Stimulated activated CD8-positive, alpha-beta memory T cell treated with anti-CD3 and anti-CD28 coated beads, Interleukin-12 subunit alpha, Interleukin-12 subunit beta, amount 100 ng/mL, for 1 hour (primary cell): ENCODE data around the gene ZMIZ2.
A peak's percentile ranks its signal among the peaks of the same experiment; 100 is the strongest.
"Not testable (repeated sequence)": the region's sequence is repeated elsewhere in the genome, so short reads cannot be mapped to it uniquely, and the experiment has no call there.

Experiments used
- DNase-seq: peaks from one replicate; pipeline ENCODE4 v3.0.0-alpha.2; 2020; ENCODE audit warnings: low read depth

Gene ZMIZ2

DNA sequence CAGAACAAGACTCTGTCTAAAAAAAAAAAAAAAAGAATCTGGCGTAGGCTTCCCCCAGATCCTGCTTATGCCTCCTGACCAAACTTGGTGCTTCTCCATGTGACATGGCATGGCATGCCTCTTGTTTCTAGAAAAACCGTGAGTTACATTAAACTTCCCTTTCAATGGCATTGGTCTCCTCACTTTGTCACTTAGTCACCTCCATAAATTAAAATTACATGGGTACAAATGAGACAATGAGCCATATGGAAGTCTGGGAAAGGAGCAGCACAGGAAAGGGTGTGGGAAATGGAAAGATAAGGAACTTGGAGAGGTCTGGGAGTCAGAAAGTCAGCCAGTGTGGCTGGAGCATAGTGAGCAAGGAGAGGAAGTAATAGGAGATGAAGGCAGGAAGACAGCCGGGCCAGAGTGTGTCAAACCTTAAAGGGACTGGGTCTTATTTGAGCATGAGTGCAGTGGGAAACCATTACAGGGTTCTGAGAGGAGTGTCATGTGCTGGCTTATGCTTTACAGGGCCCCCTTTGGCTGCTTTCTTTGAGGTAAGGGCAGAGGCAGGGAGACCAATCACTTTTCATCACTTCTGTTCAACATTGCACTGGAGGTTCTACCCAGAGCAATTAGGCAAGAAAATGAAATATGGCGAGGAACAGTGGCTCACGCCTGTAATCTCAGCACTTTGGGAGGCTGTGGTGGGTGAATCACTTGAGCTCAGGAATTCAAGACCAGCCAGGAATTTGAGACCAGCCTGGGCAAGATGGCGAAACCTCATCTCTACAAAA, 21.3 kb upstream of the ZMIZ2 start:
- no peak for DNase-seq

DNA sequence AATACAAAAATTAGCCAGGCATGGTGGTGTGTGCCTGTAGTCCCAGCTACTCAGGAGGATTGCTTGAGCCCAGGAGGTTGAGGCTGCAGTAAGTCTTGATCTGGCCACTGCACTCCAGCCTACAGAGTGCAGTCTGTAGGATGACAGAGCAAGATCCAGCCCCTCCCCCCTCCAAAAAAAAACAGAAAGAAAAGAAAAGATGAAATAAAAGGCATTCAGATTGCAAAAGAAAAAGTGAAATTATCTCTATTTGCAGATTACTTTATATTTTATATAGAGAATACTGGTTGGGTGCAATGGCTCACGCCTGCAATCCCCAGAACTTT, 20.7 kb upstream of the ZMIZ2 start:
- no peak for DNase-seq

DNA sequence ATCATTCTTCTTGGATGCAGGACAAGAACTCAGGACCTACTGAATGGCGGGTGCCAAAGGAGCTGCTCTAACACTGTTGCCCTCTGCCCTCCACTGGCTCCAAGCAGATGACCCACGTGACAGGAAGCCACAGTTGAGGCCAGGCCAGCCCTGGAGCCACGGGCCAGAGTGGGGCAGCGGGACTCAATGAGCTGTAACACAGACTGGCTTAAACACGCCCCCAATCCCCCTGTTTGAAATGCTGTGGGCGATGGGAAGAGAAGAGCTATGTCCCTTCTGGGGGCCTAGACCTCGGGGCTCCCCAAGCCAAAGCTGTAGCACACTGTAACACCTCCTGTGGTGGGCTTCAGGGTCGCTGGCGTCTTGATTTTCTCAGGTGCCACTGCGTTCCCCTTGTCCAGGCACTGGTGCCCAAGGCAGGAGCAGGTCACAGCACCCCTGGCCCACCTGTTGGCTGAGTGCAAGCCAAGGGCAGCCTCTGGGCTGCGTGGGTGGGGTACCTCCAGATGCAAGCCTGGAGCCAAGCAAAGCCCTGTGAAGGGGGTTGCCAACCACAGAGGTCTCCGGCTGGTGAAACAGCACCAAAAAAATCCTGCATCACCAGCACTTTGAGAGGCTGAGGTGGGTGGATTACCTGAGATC, 18.6 kb upstream of the ZMIZ2 start:
- DNase-seq, result no peak

DNA sequence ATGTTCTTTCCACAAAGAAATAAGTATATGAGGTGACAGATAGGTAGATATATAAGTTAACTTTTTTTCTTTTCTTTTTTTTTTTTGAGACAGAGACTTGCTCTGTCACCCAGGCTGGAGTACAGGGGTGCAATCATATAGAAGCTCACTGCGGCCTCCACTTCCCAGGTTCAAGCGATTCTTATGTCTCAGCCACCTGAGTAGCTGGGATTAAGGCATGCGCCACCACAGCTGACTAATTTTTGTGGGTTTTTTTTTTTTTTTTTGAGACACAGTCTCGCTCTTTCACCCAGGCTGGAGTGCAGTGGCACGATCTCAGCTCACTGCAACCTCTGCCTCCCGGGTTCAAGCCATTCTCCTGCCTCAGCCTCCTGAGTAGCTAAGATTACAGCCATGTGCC, 15.7 kb upstream of the ZMIZ2 start:
- DNase-seq, result not testable (repeated sequence)

DNA sequence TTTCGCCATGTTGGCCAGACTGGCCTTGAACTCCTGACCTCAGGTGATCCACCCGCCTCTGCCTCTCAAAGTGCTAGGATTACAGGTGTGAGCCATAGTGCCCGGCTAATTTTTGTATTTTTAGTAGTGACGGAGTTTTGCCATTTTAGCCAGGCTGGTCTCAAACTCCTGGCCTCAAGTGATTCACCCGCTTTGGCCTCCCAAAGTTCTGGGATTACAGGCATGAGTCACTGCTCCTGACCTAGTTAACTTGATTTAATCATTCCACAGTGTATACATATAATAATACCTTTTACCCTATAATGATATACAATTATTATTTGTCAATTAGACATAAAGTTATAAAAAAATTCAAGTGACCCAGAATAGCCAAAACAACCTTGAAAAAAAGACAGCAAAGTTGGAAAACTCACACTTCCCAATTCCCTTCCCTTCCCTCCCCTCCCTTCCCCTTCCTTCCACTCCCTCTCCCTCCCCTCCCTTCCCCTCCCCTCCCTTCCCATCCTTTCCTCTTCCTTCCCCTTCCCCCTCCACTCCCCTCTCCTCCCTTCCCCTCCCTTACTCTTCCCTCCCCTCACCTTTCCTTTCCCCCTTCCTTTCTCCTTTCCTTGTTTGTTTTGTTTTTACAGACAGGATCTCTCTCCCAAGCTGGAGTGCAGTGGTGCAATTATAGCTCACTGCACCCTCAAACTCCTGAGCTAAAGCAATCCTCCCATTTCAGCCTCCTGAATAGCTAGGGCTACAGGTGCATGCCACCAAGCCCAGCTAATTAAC, 14.8 kb upstream of the ZMIZ2 start:
- DNase-seq, result no peak

DNA sequence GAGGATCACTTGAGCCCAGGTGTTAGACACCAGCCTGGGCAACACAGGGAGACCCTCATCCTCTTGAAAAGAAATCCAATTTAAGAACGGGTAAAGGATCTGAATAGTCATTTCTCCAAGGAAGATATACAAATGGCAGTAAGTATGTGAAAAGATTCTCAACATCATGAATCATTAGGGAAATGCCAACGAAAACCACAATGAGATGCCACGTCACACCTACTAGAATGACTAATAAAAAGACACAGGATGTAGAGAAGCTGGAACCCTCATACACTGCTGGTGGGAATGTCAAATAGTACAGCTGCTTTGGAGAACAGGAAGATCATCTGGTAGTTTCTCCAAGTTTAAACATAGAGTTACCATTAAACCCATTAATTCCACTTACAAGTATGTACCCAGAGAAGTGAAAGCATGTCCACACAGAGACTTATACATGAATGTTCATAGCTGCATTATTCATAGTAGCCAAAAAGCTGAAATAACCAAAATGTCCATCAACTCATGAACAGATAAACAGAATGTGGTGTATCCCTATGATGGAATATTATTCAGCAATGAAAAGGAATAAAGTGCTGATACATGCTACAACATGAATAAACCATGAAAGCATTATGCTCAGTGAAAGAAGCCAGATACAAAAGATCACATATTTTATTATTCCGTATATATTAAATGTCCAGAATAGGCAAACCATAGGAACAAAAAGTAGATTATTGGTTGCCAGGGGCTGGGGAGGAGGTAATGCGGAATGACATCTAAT, 13.1 kb upstream of the ZMIZ2 start:
- peak; percentile 24 for DNase-seq

DNA sequence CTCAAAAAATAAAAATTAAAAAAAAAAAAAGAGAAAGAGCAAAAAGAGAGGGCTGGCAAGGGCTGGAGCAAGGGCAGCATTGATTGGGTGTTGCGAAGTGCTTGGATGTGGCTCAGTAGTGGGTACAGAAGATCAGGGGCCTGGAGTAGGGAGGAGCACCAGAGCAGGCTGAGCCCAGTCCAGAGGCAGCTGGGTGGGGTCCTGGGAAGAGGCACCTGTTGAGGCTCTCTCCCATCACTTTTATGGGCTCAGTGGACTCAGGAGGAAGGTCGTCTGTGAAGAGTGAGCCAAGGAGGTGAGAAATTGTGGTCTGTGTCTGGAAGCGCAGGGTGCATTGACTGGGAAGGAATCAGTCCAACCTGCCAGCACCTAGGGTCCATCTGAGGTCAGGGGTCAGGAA, 11.8 kb upstream of the ZMIZ2 start:
- DNase-seq, result no peak

DNA sequence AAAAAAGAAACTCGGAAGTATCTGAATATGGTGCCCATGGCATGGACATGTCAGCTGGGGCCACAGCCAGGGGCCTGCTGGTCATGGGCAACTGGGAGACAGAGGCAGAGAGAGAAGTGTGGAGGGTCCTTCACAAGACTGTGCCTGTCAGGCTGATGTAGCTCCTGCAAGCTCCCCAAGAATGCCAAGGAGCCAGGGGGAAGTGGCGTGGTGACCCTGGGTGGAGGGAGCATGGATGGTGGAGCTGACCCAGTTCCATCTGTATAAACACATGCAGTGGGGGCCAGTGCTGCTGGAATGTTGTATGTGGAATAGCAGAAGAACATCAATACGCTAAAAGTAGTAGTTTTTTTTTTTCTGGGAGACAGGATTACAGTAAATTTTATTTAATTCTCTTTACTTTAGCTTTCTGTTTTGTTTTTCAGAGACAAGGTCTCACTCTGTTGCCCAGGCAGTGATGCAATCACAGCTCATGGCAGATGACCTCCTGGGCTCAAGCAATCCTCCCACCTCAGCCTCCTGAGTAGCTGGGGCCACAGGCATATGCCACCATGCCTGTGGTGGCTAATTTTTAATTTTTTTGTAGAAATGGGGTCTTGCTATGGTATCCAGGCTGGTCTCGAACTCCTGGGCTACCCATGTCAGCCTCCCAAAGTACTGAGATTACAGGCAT, 10.5 kb upstream of the ZMIZ2 start:
- no peak for DNase-seq

DNA sequence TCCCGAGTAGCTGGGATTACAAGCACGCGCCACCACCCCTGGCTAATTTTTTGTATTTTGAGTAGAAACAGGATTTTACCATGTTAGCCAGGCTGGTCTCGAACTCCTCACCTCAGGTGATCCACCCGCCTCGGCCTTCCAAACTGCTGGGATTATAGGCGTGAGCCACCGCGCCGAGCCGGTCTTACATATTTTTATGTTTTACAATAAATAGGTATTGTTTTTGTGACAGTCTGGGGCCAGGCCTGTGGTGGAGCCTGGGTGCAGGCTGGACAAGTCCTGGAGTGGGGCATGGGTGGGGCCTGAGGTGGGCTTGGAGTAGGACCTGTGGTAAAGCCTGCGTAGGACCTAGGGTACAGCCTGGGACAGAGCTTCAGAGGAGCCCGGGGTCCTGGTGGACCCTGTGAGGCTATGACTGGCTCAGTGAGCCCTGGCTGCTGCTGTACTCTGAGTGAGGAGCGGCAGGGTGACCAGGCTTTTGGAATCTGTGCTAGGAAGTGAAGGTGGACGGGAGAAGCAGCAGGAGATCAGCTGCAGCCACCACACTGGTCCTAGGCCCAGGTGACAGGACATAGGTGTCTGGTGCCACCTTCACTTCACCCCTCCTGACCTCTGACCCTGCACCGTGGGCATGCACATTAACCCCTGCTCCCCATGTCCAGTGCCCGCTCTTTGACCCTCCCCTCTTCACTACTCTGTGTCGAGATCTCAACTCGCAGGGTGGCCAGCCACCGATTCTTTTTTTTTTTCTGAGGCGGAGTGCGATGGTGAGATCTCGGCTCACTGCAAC, 9.6 kb upstream of the ZMIZ2 start:
- no peak for DNase-seq

DNA sequence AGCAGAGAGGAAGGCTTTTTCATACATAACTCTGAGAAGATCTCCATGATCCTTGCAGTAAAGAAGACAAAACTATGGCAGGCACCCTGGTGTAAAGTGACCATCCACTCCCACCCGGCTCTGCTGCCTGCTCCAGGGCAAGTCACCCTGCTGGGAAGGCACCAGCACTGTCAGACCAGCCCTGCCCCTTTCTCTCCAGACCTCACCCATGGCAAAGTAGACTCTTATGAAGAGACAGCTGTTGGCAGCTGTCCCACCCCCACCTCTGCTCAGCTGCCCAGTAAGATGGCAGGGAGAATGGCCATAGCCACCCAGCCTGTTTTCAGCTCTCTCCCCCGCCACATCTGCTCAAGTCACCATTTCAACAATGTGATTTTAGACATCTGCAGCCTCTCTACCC, 8.6 kb upstream of the ZMIZ2 start:
- DNase-seq, result no peak

DNA sequence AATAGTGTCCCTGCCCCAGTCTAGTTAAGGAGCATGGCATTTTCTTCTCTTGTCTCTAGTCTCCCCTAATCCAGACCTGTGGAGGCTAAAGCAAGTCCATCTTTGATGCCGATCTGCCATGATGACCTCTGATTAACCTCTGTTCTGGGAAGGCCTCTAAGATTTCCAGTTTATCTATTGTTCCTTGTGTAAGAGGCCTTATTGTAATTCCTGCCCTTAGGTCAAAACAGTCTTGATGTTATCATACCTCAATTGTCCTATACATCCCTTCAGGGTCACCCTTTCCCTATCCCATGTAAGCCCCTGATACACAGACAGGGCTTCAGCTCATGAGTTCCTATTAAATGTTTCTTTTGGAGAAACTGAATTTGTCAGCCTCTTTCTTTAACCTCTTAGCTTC, 4.9 kb upstream of the ZMIZ2 start:
- DNase-seq, result no peak

DNA sequence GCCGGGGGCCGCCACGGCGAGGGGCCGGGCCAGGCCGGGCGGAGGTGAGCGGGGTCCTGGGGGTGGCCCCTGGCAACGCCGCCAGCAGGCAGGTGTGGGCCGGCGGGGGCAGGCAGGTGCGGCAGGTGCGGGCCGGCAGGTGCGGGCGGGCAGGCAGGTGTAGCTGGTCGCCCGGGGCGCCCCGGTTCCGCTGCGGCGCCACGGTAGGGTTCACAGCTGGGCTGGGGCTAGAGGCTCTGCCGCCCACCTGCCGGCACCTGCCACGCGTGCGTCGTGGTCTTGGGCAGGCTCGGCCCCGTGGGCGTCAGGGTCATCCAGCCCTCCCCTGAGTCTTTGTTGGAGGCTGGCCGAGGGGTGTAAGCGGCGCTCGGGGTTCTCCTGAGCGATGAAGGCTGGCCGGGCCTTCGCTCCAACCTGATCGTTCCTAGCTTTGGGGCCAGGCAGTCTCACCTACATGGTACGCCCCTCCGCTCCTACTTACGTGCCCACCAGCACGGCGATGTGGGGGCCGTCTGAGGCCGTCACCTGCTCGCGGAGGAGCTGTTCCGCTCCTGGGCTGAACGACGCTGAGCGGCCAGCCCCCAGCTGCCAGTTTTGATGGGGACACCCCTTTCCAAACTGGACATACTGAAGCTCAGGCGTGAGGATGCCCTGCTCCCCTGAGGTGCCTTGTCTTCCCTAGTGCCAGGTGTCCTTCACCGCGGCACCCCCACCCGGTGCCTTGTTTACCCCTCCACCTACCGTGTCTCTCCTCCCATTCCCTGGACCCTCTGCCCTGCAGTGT, 493 bp downstream of the ZMIZ2 start:
- DNase-seq, result no peak

DNA sequence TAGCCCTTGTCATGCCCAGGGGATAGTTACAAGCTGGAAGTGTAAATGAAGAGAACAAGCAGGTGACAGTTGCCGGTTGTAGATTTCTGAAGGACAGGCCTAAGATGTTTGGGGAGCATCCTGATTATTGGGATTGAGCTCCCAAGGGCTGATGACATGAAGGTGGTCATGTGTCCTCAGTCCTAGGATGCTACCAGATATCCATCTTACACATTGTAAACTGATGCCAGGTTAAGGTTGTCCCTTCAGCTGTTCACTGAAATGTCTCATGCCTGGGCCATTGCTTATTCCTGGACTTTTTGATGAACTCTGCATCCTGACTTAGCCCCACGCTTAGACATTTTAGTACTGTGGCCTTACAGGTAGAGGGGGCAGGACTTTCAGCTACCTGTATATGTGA, 1.3 kb downstream of the ZMIZ2 start:
- DNase-seq, result no peak

DNA sequence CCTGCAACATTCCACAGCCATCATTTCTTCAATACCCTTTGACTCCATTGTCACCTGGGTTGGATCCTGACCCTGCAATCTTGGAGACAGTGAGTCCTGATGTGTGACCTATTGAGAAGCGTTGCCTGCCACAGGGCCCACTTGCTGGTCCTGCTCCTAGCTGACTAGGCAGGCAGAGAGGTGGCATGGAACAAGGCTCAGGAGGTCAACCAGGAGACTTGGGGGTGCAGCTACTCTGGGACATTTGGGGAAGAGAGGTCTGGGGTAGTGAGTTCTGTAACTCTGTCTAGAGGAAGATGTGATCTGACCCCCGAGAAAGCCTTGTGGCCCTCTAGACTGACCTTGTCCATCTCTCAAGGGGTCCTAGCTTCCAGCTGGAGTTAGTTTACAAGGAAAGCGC, 1.8 kb downstream of the ZMIZ2 start:
- no peak for DNase-seq

DNA sequence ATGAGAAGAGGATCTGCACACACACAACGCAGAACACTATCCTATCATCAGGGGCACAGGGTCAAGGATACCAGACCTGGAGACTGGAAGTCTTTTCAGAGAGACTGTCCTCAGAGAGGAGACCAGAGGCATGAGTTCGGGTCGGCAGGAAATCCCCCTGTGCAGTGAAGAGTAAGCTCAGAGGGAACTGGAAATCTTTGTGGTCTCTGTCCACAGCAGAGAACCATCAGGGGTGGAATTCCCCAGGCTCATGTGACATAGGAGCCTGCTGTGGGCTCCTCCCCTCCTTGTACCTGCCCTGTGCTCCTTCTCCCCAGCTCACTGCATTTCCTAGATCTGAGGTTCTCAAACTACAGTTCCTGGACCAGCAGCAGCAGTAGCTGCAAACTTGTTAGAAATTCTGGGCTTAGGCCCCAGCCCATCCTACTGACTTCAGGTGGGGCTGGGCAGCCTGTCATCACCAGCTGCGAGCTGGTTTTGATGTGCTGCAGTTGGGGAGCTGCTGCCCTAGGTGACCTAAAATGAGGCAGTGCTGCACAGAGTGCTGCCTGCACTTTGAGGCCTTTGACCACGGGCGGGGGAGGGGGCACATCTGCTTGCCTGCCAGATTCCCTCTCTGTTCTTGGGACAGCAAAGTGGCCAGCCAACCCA, 2.4 kb downstream of the ZMIZ2 start:
- peak; percentile 27 for DNase-seq

DNA sequence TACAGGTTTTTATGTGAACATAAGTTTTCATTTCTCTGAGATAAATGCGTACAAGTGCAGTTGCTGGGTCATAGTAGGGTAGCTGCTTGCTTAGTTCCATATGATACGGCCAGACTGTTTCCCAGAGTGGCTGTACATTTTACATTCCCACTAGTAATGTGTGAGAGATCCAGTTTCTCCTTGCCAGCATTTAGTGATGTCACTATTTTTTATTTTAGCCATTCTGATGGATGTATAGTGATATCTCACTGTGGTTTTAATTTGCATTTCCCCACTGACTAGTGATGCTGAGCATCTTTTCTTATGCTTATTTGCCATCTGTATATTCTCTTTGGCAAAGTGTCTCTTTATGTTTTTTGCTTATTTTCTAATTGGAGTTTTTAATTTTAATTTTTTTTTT, 4.2 kb downstream of the ZMIZ2 start:
- DNase-seq, result no peak

DNA sequence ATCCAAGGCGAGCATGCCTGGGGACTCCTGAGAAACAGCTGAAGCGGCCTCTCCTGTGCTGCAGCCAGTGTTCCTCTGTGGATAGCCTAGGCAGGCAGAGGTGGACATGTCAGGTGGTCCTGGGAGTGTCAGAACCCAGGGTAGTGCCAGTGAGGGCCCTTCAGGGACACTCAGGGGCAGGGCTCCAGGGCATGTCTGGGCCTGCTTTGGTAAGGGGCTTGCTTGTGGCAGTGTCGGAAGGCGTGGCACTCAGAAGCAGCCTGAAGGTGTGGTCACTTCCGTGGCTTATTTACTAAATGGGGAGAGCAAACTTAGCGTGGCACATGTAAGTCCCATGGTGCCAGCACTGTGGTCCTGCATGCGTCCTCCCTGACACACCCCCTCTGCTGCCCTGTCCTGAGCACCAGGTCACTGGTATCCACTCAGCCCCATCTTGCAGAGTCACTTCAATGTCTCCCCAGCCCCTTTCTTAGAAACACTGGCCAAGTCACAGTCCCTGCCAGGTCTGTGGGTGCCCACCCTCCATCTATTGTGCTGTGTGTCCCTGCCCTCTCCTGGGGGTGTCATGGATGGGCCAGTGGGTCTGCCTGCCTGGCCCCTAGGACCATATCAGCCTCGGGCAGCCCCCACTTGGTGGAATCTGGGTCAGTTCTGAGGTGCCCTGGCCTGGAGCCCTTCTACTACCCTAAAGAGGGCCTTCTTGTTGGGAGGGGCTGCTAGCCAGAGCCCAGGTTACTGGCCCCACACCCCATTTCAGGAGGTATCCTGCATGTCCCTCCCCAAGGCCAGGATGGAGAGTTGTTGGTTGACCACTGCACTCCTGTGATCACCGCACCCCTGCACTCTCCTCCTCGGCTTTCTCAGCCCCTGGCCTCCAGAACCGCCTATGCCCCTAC, 6.4 kb downstream of the ZMIZ2 start:
- DNase-seq, result no peak

DNA sequence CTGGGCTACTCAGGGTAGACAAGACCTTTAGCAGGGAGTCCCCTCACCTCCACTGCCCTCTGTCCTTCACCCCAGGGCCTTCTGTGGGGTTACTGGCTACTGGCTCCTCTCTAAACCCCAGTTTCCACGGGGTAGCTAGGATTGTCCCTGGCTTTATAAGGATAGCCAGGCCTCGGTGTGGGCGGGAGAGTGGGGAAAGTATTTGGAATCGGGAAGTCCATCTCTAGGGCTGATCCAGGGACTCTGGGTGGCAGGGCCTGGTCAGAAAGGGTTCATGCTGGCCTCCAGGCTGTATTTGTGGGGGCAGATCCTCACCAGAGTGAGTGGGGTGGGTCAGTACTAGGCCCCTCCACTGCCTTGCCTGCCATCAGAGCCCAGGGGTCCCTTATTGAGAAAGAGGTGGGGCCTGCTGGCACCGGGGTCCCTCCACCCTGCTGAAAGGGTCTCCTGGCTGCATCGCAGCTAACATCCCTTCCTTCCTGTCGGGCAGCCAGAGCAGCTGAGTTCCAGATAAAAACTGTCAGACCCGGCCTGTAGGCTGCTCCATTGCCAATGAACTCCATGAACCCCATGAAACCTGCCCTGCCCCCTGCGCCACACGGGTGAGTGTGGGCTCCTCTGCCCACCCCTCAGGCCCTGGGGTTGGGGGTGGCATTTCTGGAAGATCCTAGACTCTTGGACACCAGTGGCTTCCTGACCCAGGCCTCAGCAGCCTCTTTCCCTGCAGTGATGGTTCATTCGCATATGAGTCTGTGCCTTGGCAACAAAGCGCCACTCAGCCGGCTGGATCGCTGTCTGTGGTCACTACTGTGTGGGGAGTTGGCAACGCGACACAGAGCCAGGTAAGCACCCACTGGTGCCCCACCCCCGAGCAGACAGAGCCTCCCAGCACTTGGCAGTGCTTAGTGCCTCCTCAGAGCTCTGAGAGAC, 7.3 kb downstream of the ZMIZ2 start:
- no peak for DNase-seq
